Measurements from ENCODE around the gene RGS6.
"Not testable (repeated sequence)": the region's sequence is repeated elsewhere in the genome, so short reads cannot be mapped to it uniquely, and the experiment has no call there.

DNA sequence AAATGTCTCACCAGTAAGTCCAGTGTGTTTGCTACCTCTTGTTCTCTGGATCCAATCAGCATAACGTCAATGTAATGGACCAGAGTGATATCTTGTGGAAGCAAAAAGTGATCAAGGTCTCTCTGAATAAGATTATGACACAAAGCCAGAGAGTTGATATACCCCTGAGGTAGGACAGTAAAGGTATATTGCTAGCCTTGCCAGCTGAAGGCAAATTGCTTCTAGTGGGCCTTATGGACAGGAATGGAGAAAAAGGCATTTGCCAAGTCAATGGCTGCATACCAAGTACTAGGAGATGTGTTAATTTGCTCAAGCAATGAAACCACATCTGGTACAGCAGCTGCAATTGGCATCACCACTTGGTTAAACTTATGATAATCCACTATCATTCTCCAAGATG is 7.1 kb downstream of the RGS6 start:
- not testable (repeated sequence) for TF ChIP-seq CTCF (conservative IDR thresholded peaks at IDR 0.05; ENCODE audit: low read depth, low read length); RFX5 (IDR thresholded peaks at IDR 0.05; ENCODE audit: low read depth, low read length); POLR2A (IDR thresholded peaks at IDR 0.05; ENCODE audit: low read depth, low read length); USF2 (IDR thresholded peaks at IDR 0.05; ENCODE audit: low read depth, low read length); FOS (IDR thresholded peaks at IDR 0.05; ENCODE audit: low read depth, low read length); RCOR1 (IDR thresholded peaks at IDR 0.05; ENCODE audit: insufficient replicate concordance, low read length); CEBPB (IDR thresholded peaks at IDR 0.05; ENCODE audit: low read depth, low read length); SMC3 (IDR thresholded peaks at IDR 0.05; ENCODE audit: low read depth, low read length); CHD1 (IDR thresholded peaks at IDR 0.05; ENCODE audit: low read depth, low read length); MXI1 (IDR thresholded peaks at IDR 0.05; ENCODE audit: borderline replicate concordance, low read depth, low read length); RAD21 (IDR thresholded peaks at IDR 0.05; ENCODE audit: low read length); BHLHE40 (IDR thresholded peaks at IDR 0.05; ENCODE audit: low read depth, low read length); MAZ (IDR thresholded peaks at IDR 0.05; ENCODE audit: borderline replicate concordance, low read depth, low read length)
- TF ChIP-seq, protein P1, sequence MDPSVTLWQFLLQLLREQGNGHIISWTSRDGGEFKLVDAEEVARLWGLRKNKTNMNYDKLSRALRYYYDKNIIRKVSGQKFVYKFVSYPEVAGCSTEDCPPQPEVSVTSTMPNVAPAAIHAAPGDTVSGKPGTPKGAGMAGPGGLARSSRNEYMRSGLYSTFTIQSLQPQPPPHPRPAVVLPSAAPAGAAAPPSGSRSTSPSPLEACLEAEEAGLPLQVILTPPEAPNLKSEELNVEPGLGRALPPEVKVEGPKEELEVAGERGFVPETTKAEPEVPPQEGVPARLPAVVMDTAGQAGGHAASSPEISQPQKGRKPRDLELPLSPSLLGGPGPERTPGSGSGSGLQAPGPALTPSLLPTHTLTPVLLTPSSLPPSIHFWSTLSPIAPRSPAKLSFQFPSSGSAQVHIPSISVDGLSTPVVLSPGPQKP (IDR thresholded peaks at IDR 0.05; ENCODE audit: borderline replicate concordance, low read depth, low read length), result not testable (repeated sequence)
